ENCODE results near the gene CADPS.

Gene CADPS

GRCh38 chr3:62405135-62405534 lies 470.1 kb downstream of the CADPS start:
- TF ChIP-seq CTCF (IDR thresholded peaks at IDR 0.05; ENCODE audit: low read depth, low read length), result no peak
- DNase-seq (ENCODE audit: extremely low read depth, low read depth), result no peak

- TF ChIP-seq CTCF (IDR thresholded peaks at IDR 0.05; ENCODE audit: low read depth, low read length), result no peak
- DNase-seq (ENCODE audit: extremely low read depth, low read depth), result no peak
Measured at GRCh38 chr3:62404321-62404720, 470.9 kb downstream of the CADPS start.

- no peak for DNase-seq (ENCODE audit: extremely low read depth, low read depth)
- TF ChIP-seq CTCF (IDR thresholded peaks at IDR 0.05; ENCODE audit: low read depth, low read length), result no peak
Measured at GRCh38 chr3:62403765-62404164, 471.5 kb downstream of the CADPS start.

- TF ChIP-seq CTCF (IDR thresholded peaks at IDR 0.05; ENCODE audit: low read depth, low read length), result no peak
- no peak for DNase-seq (ENCODE audit: extremely low read depth, low read depth)
Measured at GRCh38 chr3:62392626-62393292, 482.5 kb downstream of the CADPS start.

DNA sequence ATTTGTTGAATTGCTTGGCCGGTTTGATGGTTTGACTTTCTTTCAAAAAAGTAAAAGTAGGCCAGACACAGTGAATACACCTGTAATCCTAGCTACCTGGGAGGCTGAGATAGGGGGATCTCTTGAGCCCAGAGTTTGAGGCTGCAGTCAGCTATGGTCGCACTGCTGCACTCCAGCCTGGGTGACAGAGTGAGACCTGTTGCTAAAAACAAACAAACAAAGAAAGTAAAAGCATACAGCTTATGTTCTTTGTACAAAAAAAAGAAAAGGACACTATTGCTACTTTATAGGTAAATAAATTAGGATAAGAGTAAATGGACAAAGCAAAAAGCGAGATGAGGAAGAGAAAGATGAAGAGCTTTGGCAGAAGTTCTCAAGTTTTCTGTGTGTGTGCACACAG lies 488.0 kb downstream of the CADPS start:
- no peak for TF ChIP-seq CTCF (IDR thresholded peaks at IDR 0.05; ENCODE audit: low read depth, low read length)
- no peak for DNase-seq (ENCODE audit: extremely low read depth, low read depth)

- no peak for TF ChIP-seq CTCF (IDR thresholded peaks at IDR 0.05; ENCODE audit: low read depth, low read length)
- DNase-seq (ENCODE audit: extremely low read depth, low read depth), result no peak
Measured at GRCh38 chr3:62379321-62379798, 495.9 kb downstream of the CADPS start.

DNA sequence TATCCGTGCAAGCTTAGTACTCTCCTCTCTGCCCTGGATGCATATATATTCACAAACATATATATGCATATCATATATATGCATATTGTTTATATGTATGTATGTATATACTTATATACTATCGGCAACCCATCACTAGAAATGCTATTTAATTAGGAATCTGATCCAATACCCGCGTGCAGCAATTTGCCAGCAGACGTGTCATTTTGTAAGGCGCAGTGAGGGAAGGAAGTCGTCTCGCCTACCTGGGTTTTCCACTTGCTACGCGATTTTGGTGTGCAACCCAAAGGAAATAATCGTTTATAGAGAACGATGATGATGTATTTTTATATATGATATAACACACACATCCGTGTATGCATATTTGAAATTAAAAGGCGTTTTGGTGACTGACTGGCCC lies 496.3 kb downstream of the CADPS start:
- TF ChIP-seq CTCF (IDR thresholded peaks at IDR 0.05; ENCODE audit: low read depth, low read length), result no peak
- DNase-seq (ENCODE audit: extremely low read depth, low read depth), result no peak
